GM19099 (cell line): ENCODE results near the gene RAP1GAP2.

Experiments used
- POLR2A ChIP-seq: IDR thresholded peaks from 3 replicates; pipeline ENCODE4 v1.6.1; 2011; ENCODE audit warnings: low read depth; ENCODE audit not compliant: insufficient read length; ENCODE audit errors: extremely low read depth

RAP1GAP2 gene

DNA sequence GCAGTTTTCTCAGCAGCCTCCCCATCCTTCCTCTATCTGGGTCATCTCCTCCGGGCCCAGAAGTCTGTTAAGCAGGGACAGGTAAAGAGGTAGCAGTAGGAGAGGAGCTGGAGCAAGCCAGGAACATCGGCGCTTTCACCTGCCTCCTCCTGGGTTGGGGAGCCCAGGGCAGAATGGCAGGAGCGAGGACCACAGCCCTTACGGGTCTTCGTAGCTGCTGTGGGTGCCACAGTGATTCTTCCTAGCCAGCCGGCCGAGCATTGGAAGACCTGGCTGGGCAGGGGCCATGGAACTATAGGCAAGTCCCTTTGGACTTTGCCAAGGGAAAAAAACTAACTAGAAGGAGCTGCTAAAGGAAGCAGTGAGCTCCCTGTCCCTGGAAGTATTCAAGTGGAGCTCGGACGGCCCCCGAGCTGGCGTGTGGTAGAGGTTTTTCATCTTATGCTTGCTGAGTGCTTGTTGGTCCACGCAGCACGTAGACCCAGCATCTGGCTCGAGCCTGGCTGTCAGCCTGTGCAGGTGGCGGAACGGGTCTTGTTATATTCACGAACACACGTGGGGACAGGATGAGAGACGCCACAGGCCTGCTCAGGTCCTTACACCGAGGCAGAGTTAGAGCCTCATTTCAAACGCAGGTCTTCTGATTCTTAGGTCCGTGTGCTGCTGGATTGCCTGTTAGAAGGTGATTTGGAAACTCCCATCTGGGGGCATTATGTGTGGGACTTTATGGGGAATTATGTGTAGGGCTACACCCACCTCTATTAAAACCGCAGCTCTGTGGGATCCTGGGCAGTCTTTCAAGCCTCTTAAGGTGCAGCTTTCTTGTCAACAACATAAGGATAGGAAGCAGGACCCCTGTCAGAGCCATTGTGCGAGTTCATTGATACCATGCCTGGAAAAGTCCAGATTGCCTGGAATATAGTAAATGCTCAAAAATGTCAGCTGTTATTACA, 212.4 kb downstream of the RAP1GAP2 start:
- TF ChIP-seq POLR2A = no peak

GRCh38 chr17:3009411-3009920, 213.2 kb downstream of the RAP1GAP2 start:
- no peak for TF ChIP-seq POLR2A

- no peak for TF ChIP-seq POLR2A
Observed at GRCh38 chr17:3011891-3012290, 215.7 kb downstream of the RAP1GAP2 start.

GRCh38 chr17:3012926-3013581, 216.8 kb downstream of the RAP1GAP2 start:
- no peak for TF ChIP-seq POLR2A

DNA sequence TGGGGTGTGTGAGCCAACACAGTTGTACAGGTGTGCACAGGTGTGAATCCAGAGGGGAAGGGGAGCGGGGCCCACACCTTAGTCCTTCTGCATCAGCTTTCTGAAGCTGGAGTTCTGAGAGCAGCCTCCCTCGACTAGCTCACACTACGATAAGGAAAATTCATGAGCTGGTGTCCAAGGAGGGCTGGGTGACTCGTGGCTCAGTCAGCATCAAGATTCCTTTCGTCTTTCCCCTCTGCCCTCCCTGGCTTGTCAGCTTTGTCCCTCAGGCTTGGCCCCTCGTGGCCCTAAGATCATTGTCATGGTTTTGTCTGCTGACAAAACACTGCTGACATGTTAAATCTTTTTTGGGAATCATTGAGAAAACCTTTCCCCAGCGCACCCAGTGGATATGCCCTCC, 219.7 kb downstream of the RAP1GAP2 start:
- no peak for TF ChIP-seq POLR2A

DNA sequence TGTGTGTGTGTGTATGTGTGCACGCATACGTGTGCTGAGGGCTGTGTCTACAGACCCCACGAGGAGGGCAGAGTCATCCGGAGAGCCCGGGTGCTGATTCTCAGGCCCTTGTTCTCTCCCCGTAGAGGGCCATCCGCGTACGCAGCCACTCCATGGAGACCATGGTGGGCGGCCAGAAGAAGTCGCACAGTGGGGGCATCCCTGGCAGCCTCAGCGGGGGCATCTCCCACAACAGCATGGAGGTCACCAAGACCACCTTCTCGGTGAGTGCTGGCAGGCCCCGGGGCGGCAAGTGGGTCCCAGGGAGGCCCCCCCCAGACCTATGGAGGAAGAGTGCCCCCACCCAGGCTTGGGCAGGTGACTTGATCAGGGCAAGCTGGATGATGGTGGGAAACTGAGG, 221.7 kb downstream of the RAP1GAP2 start:
- TF ChIP-seq POLR2A = no peak

DNA sequence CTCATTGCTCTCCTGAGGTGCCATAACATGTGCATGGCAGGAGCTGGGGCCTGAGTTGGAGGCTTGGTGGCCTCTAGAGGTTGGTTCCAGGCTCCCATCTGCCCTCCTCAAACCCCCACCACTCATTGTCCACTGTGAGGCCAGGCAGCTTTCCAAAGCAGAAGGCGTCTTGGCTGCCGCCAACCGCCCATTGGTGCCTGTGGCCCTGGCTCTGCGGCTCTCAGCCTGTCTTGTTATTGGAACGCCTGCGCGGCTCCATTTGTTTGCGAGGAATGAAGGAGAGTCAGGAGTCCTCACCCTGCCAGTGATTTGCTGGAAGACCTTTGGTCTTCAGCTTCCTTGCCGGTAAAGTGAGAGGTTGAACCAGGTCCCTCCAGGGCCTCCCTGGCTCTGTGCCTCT, 223.5 kb downstream of the RAP1GAP2 start:
- TF ChIP-seq POLR2A = no peak

DNA sequence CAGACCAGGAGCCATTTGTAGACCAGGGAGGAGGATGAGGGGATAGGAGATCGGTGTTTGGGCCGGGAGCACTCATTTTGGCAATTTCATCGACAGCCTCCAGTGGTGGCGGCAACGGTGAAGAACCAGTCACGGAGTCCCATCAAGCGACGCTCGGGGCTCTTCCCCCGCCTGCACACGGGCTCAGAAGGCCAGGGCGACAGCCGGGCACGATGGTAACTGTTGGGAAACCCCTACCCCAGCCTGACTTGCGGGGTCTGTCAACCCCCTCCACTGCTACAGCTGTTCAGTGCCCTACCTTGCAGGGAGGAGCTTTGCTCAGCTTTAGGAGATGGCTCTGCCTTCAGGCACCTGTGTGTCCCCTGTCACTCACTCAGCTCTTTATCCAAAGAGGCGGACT, 224.1 kb downstream of the RAP1GAP2 start:
- TF ChIP-seq POLR2A = no peak

DNA sequence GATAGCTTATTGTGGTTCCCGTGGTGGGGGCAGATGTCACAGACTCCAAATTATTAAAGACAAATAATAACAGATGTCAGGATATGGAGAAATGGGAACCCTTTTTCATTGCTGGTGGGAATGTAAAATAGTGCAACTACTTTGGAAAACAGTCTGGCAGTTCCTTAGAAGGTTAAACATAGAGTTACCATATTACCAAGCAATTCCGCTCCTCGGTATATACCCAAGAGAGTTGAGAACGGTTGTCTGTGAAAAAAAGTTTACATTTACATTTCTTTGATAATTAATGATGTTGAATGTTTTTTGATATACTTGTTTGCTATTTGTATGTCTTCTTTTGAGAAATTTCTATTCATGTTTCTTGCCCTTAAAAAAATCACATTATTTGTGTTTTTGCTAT, 226.0 kb downstream of the RAP1GAP2 start:
- no peak for TF ChIP-seq POLR2A

DNA sequence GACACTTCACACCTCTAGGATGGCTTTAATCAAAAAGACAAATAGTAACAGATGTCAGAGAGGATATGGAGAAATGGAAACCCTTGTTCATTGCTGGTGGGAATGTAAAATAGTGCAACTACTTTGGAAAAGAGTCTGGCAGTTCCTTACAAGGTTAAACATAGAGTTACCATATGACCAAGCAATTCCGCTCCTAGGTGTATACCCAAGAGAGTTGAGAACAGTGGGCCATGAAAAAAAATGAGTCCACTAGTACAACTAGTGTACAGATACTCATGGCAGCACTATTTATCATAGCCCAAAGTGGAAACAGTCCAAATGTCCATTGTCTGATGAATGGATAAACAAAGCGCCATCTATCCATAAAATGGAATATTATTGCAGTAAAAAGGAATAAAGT, 228.1 kb downstream of the RAP1GAP2 start:
- TF ChIP-seq POLR2A = no peak

DNA sequence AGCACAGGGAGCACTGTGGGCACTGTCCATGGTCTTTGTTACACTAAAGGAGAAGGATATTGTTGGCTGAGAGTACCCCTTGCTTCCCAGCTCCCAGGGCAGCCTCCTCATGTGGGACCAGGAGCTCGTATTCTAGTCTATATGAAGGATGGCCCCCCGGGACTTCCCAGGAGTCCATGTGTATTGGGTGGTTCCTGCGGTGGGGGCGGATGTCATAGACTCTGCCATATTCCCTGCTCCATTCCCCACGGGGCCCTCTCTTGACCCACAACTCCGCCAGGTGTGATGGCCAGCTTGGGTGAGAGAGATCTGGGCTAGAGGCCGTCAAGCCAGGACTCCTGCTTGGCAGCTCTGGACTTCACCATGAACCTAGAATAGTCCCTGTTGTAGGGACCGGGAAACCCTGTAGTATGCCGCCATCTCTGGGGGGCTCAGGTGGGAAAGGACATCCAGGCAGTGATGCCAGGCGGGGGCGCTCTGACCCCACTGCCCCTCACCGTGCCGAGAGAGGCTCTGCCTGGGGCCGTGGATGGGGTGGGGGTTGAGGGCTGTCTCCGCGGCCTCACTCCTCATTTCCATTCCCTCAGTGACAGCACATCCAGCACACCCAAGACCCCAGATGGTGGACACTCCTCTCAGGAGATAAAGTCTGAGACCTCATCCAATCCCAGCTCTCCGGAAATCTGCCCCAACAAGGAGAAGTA, 229.3 kb downstream of the RAP1GAP2 start:
- TF ChIP-seq POLR2A = no peak

DNA sequence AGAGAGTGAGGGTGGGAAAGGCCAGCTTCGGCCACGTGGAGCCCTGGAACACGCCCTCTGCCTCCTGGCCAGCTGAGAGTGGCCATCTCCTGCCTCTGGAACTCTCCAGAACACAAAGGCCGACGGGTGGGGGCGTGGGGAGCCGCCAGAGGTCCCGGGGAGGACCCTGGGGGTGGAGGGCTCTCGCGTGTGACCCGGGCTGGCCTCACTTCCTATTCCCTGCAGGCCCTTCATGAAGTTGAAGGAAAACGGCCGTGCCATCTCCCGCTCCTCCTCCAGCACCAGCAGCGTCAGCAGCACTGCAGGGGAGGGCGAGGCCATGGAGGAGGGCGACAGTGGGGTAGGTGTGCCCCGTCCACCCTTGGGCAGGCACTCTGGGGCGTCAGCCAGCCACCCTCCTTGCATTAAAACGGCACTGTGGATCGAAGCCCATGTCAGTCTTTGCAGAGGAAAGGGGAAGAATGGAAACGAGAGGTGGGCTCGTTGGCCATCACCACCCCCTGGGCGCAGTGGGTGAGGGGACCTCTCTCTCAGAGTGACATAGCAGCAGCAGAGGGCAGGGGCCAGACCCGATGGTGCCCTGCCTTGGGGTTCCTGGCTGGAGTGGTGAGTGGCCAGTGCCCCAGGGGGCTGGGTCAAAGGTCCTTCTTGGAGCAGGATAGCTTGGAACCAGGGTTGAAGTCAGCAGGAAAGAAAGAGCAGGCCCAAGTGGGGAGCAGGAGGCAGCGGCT, 230.1 kb downstream of the RAP1GAP2 start:
- no peak for TF ChIP-seq POLR2A

- TF ChIP-seq POLR2A = no peak
Observed at GRCh38 chr17:3026856-3027751, 230.9 kb downstream of the RAP1GAP2 start.
